GM18517 (cell line): ENCODE data around the gene SIN3A.
"Not testable (repeated sequence)": the region's sequence is repeated elsewhere in the genome, so short reads cannot be mapped to it uniquely, and the experiment has no call there.

Experiments
- ATAC-seq: cut with Tn5 transposase; IDR thresholded peaks from one replicate; pipeline ENCODE4 v1.9.1; 2021; ENCODE audit warnings: mild to moderate bottlenecking, moderate library complexity; ENCODE audit not compliant: unreplicated experiment

The SIN3A gene

DNA sequence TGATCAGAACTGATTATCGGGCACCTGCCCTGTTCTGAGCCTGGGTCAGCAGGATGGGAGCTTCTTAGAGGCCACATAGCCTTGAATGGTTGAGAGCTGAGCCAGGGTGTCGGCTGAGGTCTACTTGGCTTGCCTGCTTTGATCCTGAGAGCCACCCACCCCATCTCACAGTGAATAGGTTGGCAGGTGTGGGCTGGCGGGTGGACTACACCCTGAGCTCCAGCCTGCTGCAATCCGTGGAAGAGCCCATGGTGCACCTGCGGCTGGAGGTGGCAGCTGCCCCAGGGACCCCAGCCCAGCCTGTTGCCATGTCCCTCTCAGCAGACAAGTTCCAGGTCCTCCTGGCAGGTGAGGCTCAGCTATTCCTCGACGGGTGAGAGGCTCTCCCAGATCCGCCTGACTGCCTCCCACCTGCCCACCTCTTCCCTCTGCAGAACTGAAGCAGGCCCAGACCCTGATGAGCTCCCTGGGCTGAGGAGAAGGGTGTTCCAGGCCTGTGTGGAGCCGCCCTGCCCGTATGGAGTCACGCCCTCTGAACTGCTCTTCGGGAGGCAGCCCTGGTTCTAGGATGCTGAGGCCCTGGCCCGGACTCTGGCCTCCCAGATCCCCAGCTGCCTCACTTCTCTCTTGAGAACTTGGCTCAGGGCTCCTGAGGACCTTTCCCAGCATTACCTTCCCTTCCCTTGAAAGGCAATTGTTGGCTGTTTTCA is 111.8 kb downstream of the SIN3A start:
- ATAC-seq, result no peak

DNA sequence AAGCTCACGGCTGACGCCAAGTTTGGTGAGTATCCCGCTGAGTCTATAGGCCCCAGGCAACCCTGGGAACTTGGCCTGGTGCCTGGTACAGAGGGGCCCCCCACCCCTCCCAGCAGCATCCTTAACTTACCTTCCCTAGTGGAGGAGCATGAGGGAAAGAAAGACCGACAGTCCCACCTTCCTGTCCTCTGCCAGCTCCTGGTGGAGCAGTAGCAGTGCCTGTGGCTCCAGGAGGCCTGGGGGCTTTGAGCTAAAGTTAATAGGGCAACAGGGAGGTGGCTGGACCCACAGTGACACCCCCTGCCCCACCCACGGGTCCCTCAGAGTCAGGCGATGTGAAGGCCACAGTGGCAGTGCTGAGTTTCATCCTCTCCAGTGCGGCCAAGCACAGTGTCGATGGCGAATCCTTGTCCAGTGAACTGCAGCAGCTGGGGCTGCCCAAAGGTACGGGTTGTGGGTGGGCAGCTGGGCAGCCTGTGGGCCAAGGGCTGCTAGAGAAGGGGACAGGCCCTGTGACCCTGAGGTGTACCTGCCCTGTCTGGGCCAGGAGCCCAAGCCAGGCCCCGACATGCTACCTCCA is 112.7 kb downstream of the SIN3A start:
- ATAC-seq, result no peak

DNA sequence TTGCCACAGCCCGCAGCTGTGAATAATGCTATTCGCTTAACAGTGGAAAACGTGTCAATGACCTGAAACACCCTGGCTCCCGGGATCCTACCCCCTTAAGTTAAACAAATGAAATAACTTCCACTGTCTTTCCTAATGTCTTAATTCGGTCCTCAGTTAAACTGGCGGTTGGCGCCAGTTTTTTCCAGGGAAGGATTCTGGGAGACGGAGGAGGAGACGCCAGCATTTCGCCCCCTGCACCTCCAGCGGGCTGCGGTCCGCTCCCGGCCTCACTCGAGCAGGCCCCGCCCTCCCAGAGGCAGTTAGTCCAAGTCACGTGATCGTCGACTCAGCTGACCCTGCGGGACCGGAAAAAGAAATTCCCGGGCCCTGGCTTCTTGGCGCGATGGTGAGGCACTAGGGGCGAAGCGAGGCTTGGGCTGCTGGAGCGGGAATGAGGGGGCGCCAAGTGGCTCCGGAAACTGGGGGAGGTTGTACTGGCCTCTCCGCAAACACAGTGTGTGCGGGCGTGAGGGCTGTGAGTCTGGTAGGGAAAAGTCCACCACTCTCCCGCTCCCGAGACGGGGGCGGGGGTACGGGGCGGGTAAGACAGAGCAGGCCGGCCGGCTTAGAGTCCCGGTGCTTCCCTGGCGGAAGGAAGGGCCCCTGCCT is 115.7 kb downstream of the SIN3A start, which contains the start of gene COMMD4:
Gene COMMD4 (plus strand): TSS at position 359 of the 651 bp plus-strand sequence. CDS start 27 bp downstream, at position 386.
- no peak for ATAC-seq

- no peak for ATAC-seq
These were observed 116.2 kb downstream of the SIN3A start for GRCh38 chr15:75335313-75335704.

- not testable (repeated sequence) for ATAC-seq
These were observed 117.7 kb downstream of the SIN3A start for GRCh38 chr15:75333654-75334419.

DNA sequence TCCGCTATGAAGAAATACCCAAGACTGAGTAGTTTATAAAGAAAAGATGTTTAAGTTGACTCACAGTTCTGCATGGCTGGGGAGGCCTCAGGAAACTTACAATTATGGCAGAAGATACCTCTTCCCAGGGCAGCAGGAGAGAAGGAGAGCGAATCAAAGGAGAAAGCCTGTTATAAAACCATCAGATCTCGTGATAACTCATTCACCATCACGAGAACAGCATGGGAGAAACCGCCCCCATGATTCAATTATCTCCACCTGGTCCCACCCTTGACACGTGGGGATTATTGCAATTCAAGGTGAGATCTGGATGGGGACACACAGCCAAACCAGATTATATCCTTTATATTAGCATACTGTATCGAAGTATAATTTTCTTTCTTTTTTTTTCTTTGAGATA is 119.4 kb downstream of the SIN3A start:
- ATAC-seq, result not testable (repeated sequence)

GRCh38 chr15:75329571-75329970 is 121.9 kb downstream of the SIN3A start:
- no peak for ATAC-seq

GRCh38 chr15:75328493-75329314 is 122.8 kb downstream of the SIN3A start:
- no peak for ATAC-seq

DNA sequence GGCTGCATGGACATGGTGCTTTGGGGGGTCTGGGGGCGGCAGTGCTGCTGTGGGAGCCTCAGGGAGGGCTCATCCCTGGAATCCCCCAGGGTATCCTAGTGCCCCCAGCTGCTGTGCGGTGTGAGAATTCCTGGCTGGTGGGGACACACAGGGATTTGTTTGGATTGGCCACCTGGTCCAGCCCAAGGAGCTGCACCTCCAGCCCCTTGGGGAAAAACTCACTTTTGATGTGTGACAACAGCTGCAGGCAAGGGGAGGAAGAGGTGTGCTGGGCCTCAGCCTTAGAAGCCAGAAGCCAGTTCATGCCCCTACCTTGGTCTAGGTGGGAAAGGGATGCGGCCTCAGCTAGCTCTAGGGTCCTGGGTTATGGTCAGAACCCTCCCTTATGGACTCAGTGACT is 124.0 kb downstream of the SIN3A start:
- no peak for ATAC-seq

- no peak for ATAC-seq
These were observed 124.5 kb downstream of the SIN3A start for GRCh38 chr15:75327005-75327404.

- no peak for ATAC-seq
These were observed 125.6 kb downstream of the SIN3A start for GRCh38 chr15:75325922-75326321.

GRCh38 chr15:75321711-75322110 is 129.8 kb downstream of the SIN3A start:
- no peak for ATAC-seq
